C4-2B (cell line): ENCODE results near the gene GRAP2.

Experiments
- ZFX ChIP-seq: fragments of 450-650 bp; IDR thresholded peaks from 2 replicates; pipeline ENCODE4 v1.6.1; 2017
- TF ChIP-seq, protein P1 (sequence below): fragments of 450-650 bp; conservative IDR thresholded peaks from 2 replicates; pipeline ENCODE4 v1.5.1; 2017; ENCODE audit warnings: mild to moderate bottlenecking

DNA sequence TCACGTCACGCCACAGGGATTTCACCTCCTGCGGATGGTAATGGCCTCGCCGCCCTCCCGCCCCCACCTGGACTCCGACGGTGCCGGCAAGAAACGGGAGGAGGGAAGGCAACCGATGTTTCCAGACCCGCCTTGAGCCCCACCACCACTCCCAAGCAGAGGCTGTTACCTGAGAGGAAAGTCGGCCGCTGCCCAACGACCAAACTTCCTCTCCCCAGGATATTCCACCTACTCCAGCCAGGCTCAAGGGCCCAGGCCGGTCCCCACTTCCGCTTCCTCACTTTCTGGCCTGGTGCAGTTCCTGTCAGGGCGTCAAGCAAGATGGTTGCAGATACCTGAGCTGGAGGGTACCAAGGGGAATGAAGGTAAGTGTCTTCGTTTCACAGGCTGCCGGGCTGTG lies 7.4 kb upstream of the GRAP2 start, which contains the start of gene ENTHD1:
- TF ChIP-seq, protein P1, sequence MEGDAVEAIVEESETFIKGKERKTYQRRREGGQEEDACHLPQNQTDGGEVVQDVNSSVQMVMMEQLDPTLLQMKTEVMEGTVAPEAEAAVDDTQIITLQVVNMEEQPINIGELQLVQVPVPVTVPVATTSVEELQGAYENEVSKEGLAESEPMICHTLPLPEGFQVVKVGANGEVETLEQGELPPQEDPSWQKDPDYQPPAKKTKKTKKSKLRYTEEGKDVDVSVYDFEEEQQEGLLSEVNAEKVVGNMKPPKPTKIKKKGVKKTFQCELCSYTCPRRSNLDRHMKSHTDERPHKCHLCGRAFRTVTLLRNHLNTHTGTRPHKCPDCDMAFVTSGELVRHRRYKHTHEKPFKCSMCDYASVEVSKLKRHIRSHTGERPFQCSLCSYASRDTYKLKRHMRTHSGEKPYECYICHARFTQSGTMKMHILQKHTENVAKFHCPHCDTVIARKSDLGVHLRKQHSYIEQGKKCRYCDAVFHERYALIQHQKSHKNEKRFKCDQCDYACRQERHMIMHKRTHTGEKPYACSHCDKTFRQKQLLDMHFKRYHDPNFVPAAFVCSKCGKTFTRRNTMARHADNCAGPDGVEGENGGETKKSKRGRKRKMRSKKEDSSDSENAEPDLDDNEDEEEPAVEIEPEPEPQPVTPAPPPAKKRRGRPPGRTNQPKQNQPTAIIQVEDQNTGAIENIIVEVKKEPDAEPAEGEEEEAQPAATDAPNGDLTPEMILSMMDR = no peak
- no peak for TF ChIP-seq ZFX
